ENCODE measurements around the gene COBL.

The COBL gene

GRCh38 chr7:51035716-51036115, 280.9 kb downstream of the COBL start:
- ChIA-PET CTCF (no interaction called here), POLR2A (no interaction called here)
- no peak for DNase-seq (ENCODE audit: extremely low spot score)
- no peak for TF ChIP-seq LEF1 (IDR thresholded peaks at IDR 0.05; ENCODE audit: borderline replicate concordance)
- no peak for TF ChIP-seq ARNT (IDR thresholded peaks at IDR 0.05)
- TF ChIP-seq L3MBTL2 (conservative IDR thresholded peaks at IDR 0.05): no peak
- no peak for TF ChIP-seq HDGF (IDR thresholded peaks at IDR 0.05; ENCODE audit: borderline replicate concordance)
- no peak for TF ChIP-seq ZNF384 (IDR thresholded peaks at IDR 0.05)

- ChIA-PET POLR2A (no interaction called here), CTCF (no interaction called here)
- no peak for DNase-seq (ENCODE audit: extremely low spot score)
- TF ChIP-seq FOXM1 (IDR thresholded peaks at IDR 0.05; ENCODE audit: borderline replicate concordance) (no peak), SUZ12 (IDR thresholded peaks at IDR 0.05) (no peak), NFRKB (IDR thresholded peaks at IDR 0.05) (no peak), ARNT (IDR thresholded peaks at IDR 0.05) (no peak), ELF4 (IDR thresholded peaks at IDR 0.05) (no peak), ZNF384 (IDR thresholded peaks at IDR 0.05) (no peak), LEF1 (IDR thresholded peaks at IDR 0.05; ENCODE audit: borderline replicate concordance) (no peak), TARDBP (IDR thresholded peaks at IDR 0.05) (no peak), PKNOX1 (IDR thresholded peaks at IDR 0.05) (no peak), FOXK2 (IDR thresholded peaks at IDR 0.05) (no peak), HDGF (IDR thresholded peaks at IDR 0.05; ENCODE audit: borderline replicate concordance) (no peak), BHLHE40 (IDR thresholded peaks at IDR 0.05; ENCODE audit: borderline replicate concordance) (no peak), CTBP1 (IDR thresholded peaks at IDR 0.05; ENCODE audit: borderline replicate concordance) (no peak)
These were observed 281.9 kb downstream of the COBL start for GRCh38 chr7:51034521-51035264.

DNA sequence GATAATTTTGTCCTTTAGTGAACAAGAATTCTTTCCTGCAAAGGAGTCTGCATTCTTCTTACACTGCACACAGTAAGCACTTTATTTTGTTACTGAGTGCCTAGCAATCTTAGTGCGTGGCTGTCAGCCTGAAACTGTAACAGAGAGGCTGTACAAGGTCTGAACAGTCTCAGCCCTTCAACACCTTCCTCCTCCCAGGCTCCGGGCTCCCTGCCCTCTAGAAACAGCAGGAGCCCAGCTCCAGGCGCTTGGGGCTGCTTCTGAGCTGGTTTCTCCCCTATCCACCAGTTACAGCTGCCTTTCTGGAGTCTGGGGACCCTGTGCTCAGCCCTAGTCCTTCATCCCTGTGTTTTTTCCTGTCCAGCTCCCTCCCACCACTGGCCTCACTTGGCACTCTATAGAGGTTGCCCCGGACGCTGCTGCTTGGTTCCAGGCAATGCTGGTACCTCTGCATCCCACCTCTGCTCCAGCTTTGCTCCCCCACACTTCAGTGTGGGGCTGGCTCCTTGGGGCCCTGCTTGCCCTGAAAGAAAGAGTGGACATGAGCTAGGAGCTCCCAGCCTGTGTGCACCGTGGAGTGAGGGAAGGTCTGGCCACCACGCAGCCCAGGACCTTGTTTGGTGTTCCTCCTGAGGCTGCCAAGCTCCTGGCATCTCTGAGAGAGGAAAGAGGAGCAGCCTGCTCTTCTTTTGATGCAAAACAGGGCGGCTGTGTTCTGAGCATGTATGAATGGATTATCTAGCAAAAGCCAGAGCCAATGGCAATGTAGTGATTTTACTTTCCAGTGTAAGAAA, 282.7 kb downstream of the COBL start:
- ChIA-PET POLR2A (no interaction called here), CTCF (no interaction called here)
- TF ChIP-seq L3MBTL2 (conservative IDR thresholded peaks at IDR 0.05) (no peak), FOXA1 (IDR thresholded peaks at IDR 0.05) (no peak), HDGF (IDR thresholded peaks at IDR 0.05; ENCODE audit: borderline replicate concordance) (no peak), SUZ12 (IDR thresholded peaks at IDR 0.05) (no peak), TARDBP (IDR thresholded peaks at IDR 0.05) (no peak), CTBP1 (IDR thresholded peaks at IDR 0.05; ENCODE audit: borderline replicate concordance) (no peak), SP1 (IDR thresholded peaks at IDR 0.05) (no peak), ZNF384 (IDR thresholded peaks at IDR 0.05) (no peak)
- no peak for DNase-seq (ENCODE audit: extremely low spot score)

DNA sequence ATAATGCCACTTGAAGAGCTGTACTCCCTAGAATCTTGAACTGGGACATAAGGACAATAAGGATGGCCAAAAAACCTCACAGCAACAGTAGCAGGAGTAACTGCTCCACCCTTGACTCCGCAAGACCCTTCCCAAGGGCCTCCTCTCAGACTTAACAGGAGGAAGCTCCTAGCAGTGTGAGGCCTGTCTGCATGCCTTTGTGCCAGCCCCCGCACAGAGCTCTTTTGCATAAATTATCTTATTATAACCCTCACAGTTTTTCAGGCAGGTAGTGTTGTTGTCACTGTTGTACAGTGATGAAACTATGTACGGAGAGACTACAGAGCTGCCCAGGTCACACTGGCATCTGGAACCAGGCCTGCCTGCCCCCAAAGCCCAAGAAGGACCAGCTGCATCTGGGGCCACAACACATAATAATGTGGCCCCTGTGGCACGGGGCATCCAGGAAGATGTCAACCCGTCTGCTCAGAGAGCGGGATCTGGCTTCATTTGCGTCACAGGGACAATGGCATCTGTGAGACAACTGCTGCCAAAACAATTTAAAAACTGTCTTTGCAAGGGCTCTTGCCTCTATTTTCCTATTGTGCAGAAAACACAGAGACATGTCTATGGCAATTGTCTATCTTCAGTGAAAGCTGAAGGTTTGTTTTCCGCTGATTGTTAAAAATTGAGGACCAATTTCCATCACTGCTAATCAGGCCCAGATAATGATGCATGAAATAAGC, 284.7 kb downstream of the COBL start:
- TF ChIP-seq ZNF384 (IDR thresholded peaks at IDR 0.05): no peak
- no peak for TF ChIP-seq TARDBP (IDR thresholded peaks at IDR 0.05)
- POLR2A ChIA-PET: no interaction called here
- CTCF ChIA-PET: interaction anchor here (0.5 kb wide), 1 partner anchor 434 kb away, joined by 3 read pairs; no protein-coding TSS in a partner anchor
- DNase-seq (ENCODE audit: extremely low spot score): no peak

- ChIA-PET CTCF (no interaction called here), POLR2A (no interaction called here)
- no peak for TF ChIP-seq TARDBP (IDR thresholded peaks at IDR 0.05)
- no peak for TF ChIP-seq FOXM1 (IDR thresholded peaks at IDR 0.05; ENCODE audit: borderline replicate concordance)
- no peak for TF ChIP-seq L3MBTL2 (conservative IDR thresholded peaks at IDR 0.05)
- TF ChIP-seq ZNF384 (IDR thresholded peaks at IDR 0.05): no peak
- TF ChIP-seq PKNOX1 (IDR thresholded peaks at IDR 0.05): no peak
- TF ChIP-seq BHLHE40 (IDR thresholded peaks at IDR 0.05; ENCODE audit: borderline replicate concordance): no peak
- TF ChIP-seq LEF1 (IDR thresholded peaks at IDR 0.05; ENCODE audit: borderline replicate concordance): no peak
- no peak for TF ChIP-seq ELF4 (IDR thresholded peaks at IDR 0.05)
- no peak for TF ChIP-seq FOXK2 (IDR thresholded peaks at IDR 0.05)
- no peak for TF ChIP-seq CTBP1 (IDR thresholded peaks at IDR 0.05; ENCODE audit: borderline replicate concordance)
- TF ChIP-seq HDGF (IDR thresholded peaks at IDR 0.05; ENCODE audit: borderline replicate concordance): no peak
- no peak for TF ChIP-seq SUZ12 (IDR thresholded peaks at IDR 0.05)
- no peak for TF ChIP-seq FOXA1 (IDR thresholded peaks at IDR 0.05)
- no peak for TF ChIP-seq NFRKB (IDR thresholded peaks at IDR 0.05)
- no peak for TF ChIP-seq SP1 (IDR thresholded peaks at IDR 0.05)
- TF ChIP-seq ARNT (IDR thresholded peaks at IDR 0.05): no peak
- DNase-seq (ENCODE audit: extremely low spot score): no peak
These were observed 285.4 kb downstream of the COBL start for GRCh38 chr7:51031216-51031615.

DNA sequence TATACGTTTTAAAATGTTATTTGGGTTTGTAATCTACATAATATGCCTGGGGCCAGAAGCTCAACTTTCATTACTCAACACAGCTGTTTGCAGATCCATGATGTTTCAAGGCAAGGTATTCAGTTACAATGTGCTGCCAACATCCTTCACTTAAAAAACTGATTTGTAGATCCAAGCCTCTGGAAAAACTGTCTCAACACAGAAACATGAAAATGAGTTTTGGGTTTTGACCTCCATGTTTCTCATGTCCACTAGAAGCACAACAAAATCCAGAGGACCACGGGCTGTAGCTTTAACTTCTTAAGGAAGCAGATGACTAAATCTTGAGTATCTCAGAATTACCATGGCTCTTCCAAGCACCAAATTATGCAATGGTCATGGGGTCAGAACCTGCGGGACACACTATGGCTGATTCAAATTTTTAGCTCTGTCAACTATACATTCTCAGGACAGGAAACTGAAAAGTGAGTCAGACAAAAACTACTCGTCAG, 286.9 kb downstream of the COBL start:
- TF ChIP-seq CTBP1 (IDR thresholded peaks at IDR 0.05; ENCODE audit: borderline replicate concordance): no peak
- TF ChIP-seq ZNF384 (IDR thresholded peaks at IDR 0.05): no peak
- TF ChIP-seq FOXA1 (IDR thresholded peaks at IDR 0.05): no peak
- TF ChIP-seq ELF4 (IDR thresholded peaks at IDR 0.05): no peak
- no peak for TF ChIP-seq SUZ12 (IDR thresholded peaks at IDR 0.05)
- no peak for TF ChIP-seq FOXM1 (IDR thresholded peaks at IDR 0.05; ENCODE audit: borderline replicate concordance)
- TF ChIP-seq BHLHE40 (IDR thresholded peaks at IDR 0.05; ENCODE audit: borderline replicate concordance): no peak
- ChIA-PET POLR2A (no interaction called here), CTCF (no interaction called here)
- no peak for DNase-seq (ENCODE audit: extremely low spot score)
